HG03354 (cell line): ENCODE results near the gene ASXL2.
"Not testable (repeated sequence)": the region's sequence is repeated elsewhere in the genome, so short reads cannot be mapped to it uniquely, and the experiment has no call there.

Experiments
- ATAC-seq: cut with Tn5 transposase; IDR thresholded peaks from one replicate; pipeline ENCODE4 v1.9.1; 2021; ENCODE audit warnings: mild to moderate bottlenecking; ENCODE audit not compliant: unreplicated experiment, poor library complexity, severe bottlenecking

Gene ASXL2

DNA sequence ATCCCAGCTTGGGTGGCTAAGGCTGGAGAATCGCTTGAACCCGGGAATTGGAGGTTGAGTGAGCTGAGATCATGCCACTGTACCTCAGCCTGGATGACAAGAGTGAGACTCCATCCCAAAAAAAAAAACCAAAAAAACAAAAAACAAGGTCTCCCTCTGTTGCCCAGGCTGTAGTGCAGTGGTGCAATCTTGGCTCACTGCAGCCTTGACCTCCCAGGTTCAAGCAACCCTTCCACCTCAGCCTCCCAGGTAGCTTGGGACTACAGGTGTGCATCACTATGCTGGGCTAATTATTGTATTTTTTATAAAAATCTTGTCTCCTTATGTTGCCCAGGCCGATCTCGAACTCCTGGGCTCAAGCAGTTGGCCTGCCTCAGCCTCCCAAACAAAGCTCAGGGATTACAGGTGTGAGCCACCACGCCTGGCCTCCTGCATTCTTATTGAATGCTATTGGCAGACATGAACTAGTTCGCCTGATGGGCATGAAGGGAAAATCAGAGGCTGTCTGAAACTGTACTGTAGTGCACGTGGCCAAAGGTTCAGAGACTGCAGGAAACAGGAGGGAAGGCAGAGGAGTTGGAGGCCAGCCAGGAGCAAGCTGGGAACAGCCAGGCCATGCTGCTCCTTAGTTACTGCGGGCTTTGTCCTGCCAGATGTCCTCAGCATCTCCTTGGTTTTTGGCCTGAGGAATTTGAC lies 16.0 kb upstream of the ASXL2 start:
- ATAC-seq = no peak

DNA sequence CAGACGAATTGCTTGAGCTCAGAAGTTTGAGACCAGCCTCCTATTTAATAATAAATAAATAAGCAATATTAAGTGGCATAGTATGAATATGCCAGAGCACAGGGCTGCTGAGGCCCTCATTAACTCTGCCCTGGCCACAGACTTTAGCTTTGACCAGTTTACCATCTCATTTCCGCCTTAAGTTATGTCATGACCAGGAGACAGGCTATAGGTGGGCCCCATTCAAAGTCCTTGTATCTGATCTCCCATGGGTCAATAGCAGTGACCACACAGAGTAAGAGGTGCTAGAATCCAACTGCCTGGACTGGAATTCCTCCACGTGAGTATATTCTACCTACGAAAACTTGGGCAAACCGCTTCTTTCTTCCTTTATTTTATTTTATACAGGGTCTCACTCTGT lies 13.4 kb upstream of the ASXL2 start:
- ATAC-seq = no peak

DNA sequence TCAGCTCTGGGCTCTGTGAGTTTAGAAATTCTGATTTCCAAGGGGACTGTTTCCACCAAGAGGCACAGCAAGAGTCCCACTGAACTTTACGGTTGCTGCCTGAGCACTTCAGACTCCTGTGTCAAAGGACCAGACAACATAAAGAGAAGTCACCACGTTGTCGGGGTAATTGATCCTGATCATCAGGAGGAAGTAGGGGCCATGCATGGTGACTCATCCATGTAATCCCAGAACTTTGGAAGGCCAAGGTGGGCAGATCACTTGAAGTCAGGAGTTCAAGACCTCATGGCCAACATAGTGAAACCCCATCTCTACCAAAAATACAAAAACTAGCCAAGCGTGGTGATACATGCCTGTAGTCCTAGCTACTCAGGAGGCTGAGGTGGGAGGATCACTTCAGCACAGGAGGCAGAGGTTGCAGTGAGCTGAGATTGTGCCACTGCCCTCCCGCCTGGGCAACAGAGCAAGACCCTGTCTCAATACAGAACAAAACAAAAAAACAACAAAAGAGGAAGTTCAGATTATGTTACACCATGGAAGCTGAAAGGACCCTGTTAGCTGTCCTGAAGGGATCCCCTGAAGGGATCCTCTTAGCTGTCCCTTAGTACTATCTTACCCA lies 9.4 kb upstream of the ASXL2 start:
- no peak for ATAC-seq

DNA sequence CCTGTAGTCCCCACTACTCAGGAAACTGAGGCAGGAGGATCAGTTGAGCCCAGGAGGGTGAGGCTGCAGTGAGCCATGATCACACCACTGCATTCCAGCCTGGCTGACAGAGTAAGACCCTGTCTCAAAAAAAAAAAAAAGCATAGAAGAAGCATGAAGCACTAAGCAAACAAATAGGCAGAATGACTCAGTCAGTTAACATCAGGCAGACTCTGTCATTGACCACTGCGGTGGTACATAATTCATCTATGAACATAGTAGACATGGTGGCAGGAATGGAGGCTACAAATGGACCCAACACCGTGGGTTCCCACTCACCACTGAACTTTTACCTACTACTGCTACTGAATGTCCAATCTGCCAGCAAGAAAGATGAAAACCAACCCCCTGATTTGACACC lies 7.6 kb upstream of the ASXL2 start:
- ATAC-seq = no peak

DNA sequence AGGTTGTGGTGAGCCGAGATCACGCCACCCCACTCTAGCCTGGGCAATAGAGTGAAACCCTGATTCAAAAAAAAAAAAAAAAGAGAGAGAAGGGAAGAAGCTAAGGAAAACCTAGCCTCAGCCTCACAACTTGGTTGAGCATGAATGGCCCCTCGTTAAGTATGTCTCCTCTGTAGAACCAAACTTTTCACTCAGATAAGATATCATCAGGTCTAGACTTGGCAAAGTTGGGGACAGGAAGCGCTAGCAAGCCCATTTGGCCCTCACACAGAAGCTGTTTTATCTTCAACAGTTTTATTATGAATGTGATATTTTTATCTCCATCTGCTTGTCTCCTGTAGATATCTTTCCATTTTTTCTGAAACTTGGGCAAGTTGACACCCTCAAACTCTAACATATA lies 3.5 kb upstream of the ASXL2 start:
- no peak for ATAC-seq

DNA sequence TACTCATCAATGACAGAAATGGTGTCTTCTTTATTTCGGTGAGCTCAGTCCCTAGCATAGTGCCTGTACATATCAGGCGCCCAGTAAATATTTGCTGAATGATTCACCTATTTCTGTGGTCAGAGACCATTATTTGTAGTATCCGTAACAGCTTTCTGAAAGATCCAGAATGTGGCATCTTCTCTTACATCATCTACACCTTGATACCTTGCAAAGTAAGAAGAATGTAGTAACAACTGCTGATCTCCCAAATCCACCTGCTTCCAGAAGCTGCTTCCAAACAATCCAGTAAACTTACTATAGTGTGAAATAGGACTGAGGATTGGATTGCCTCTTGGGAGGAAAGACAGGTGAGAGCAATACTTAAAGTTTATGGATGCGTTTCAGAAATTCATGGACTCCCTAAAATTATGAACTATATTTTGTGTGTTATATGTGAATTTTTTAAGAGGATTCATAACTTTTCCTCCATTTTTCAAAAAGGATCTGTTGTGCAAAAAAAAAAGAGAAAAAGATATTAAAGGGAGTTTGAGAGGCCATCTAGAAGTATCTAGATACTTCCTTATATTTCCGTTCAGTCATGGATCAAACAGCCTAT lies 945 bp upstream of the ASXL2 start:
- ATAC-seq = no peak

DNA sequence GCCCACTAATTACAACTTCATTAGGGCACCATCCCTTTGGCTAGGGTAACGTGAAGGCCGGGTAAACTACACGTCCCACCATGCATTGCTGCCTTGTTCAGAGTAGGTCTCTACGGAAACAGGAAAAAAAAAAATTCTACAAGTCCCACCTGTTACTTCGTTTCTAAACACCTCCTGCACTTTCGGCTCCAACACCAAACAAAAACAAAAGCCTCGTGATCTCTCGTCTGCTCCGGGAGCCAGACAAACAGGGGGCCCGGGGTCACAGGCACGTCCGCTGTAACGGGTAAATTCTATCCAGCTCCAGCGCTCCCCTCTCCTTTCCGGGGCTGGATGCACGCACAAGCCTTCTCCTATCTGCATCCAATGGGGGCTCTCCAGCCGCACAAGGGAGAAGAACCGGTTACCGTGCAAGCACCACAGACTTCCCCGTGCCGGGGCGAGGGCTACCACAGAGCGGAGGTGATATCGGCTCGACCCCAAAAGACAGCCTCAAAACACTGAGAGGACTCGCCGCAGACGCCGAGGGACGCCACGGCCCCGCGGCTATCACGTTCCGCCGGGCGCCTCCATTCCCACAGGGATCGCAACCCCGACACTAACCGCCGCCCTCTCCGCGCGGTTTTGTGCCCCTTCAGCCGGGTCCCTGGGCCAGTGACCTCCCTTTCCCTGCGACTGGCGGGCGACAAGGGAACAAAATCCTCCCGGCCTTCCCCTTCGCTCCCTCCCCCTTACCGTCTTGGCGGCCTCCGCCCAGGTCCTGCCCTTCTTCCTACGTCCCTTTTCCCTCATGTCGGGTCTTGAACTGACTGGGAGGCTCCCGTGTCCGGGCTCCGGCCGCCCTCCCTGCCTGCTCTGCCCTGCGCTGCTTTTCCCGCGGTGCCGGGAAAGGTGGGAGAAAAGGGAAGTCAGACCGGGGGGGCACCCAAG lies 591 bp downstream of the ASXL2 start:
- ATAC-seq = peak; percentile 58

DNA sequence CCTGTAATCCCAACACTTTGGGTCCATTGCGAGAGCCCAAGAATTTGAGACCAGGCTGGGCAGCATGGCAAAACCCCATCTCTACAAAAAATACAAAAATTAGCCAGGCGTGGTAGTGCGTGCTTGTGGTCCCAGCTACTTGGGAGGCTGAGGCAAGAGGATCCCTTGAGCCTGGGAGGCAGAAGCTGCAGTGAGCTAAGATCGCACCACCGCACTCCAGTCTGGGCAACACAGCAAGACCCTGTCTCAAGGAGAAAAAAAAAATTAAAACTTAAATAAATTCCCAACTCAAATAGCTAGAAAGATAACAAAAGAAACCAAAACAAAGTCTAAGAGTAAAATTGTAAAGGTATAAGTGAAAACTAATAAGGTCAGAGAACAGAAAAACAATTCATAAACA lies 6.2 kb downstream of the ASXL2 start:
- no peak for ATAC-seq

DNA sequence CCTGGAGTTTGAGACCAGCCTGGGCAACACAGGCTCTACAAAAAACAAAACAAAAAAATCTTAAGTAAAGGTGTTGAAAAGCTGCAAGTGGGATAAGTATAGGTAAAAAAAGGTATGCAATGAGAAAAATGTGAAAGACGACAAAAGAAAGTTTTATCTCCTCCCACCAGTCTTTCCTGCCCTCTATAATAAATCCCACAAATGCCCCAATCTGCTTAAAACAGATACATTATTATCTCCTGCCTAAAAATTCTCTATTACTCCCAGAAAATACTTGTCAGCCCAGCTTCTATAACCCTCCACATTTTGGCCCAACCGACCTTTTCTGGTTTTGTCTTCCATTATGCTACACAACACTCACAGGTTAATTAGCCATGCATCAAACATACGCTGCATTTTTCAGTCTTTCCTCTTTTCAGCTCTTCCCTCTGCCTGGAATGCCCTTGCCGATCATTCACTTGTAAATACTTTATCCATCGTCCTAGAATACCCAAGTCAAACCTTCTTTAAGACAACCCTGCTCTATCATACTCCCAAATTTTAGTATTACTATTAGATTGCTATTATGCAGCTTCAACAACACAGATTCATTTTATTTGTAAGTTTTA lies 10.8 kb downstream of the ASXL2 start:
- ATAC-seq = no peak

DNA sequence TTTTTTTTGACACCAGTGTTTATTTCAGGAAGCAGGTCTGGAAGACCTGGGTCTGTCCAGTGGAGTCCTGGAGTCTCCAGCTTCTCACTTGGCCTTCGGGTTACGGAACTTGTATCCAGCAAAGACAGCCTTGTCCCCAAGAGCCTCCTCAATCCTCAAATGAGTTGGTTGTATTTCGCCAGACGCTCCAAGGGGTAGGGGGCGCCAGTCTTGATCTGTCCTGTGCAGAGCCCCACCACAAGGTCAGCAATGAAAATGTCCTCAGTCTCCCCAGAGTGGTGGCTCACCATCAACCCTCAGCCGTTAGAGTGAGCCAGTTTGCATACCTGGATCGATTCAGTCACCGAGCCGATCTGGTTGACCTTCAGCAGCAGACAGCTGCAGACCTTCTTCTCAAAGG lies 21.9 kb downstream of the ASXL2 start:
- no peak for ATAC-seq

DNA sequence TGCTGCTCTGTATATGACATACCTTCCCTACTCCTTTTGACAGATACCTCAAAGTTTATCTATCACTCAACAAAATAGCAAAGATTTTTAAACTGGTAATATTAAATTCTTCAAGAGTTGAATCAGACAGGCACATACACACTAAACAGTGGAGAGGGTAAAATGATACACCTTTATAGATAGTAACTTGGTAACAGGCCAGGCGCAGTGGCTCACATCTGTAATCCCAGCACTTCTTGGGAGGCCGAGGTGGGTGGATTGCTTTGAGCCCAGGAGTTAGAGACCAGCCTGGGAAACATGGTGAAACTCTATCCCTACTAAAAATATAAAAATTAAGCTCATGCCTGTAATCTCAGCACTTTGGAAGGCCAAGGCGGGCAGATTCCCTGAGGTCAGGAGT lies 23.2 kb downstream of the ASXL2 start:
- ATAC-seq = no peak

DNA sequence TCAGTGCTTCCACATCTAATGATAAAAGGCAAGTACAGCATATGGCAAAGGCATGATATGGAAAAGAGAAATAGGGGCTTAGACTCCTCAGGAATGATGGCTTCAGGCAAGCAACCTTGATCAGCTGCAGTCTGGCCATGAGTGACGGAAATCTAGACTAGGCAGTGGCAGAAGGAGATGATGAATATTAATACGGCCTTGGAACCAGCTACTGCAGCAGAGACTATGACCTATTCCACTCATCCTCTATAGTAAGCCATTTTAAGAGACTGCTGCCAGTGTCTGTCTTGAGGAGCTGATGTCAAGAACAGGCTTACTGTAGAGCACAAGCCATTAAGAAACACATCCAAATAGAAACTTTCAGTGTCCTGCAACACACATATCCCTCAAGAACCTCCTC lies 23.7 kb downstream of the ASXL2 start:
- no peak for ATAC-seq

DNA sequence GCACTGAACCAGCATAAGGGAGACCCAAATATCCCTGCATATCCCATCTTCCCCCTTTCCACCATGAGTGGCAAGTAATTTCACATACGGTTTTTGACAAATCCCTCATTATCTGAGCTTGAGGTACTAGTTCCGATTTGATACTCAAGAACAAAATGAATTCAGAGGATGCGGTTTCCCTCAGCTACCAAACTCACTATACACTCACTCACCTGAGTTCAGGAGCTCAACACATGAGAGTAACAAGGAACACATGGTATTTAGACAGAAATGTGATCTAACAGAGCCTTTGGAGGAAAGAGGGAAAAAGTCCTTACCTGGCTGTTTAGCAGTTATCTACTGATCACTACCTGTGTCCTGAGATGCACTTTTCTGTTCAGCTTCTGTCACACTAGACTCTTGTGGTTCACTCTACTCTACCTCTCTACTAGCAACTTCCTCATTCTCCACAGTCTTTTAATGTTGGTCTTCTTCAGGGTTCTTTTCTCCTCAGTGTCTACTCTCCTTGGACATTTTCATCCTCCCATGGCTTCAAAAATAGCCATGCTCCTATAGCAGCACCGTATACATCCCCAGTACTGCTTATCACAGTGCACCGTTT lies 25.1 kb downstream of the ASXL2 start:
- no peak for ATAC-seq

DNA sequence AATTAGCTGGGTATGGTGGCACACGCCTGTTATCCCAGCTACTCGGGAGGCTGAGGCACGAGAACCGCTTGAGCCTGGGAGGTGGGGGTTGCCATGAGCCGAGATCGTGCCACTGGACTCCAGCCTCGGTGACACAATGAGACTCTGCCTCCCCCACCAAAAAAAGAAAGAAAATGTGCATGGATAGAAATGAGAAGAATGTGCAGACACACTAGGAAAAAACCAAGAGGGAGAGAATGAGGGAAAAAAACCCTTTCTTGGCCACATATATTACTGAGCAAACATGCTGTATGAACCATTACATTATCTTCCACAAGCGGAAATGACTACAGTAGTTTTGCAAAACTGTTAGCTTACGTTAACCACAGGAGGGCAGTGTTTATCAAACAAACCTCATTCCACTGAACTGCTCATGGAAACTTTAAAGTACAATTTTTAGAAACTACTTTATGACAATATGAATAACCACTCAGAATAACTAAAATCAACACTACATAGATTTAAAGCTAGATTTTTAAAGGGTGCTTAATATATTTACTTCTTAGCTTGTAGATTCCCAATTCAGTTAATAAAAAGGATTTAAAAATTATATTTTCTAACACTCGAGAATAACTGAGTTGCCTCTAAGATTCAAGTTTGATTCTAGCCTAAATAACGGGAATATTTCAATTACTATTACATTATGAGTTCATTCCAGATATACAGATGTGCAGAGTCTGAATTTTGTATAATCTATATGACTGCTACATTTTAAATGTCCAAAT lies 26.4 kb downstream of the ASXL2 start:
- peak; percentile 82 for ATAC-seq

DNA sequence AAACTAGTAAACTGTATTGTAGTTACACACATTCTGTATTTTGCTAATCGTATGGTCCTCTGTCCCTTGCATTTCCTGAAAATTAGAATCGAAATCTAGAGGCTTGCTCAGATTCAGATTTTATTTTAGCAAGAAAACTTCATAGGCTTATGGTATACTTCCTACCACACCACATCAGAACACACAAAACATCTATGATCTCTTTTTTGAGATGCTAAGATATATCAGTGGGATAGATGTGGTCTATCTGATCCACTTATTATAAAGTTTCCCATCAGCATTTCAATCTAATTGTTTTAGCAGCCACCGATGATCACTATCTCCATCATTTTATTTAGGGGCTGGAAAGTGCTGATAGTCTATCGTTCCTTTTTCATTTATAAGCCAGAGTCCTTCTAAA lies 27.9 kb downstream of the ASXL2 start:
- not testable (repeated sequence) for ATAC-seq

DNA sequence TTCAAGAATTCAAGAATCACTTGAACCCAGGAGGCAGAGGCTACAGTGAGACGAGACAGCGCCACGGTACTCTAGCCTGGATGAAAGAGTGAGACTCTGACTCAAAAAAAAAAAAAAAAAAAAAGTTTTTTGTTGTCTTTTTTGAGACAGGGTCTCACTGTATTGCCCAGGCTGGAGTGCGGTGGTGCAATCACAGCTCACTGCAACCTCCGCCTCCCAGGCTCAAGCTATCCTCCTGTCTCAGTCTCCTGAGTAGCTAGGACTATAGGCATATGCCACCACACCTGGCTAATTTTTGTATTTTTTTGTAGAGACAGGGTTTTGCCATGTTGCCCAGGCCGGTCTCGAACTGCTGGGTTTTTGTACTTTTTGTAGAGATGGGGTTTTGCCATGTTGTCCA lies 28.9 kb downstream of the ASXL2 start:
- not testable (repeated sequence) for ATAC-seq

DNA sequence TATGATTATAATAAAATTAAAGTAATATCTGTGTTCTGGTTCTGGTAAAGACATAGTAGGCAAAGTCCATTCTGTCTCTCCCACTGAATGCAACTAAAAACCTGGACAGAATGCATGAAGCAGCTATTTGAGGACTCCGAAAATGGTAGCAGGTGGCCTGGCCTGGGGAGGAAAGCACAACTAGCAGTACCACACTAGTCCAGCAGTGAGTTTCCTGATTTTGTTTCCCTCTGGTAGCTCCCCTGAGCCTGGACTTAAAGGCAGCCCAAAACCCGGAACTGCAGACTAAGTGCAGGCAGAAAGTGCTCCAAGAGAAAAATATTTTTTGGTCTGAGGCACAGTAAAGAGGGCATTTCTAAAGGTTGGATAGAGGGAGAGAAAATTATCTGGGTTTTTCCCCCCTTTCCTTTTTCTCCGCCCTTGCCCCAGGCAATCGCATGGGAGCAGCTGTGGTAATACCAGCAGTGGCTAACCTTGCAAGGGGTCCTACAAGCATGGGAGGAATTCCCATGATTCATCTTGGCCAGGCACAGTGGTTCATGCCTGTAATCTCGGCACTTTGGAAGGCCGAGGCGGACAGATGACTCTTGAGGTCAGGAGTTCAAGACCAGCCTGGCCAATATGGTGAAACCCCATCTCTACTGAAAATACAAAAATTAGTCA lies 32.3 kb downstream of the ASXL2 start:
- ATAC-seq = no peak

DNA sequence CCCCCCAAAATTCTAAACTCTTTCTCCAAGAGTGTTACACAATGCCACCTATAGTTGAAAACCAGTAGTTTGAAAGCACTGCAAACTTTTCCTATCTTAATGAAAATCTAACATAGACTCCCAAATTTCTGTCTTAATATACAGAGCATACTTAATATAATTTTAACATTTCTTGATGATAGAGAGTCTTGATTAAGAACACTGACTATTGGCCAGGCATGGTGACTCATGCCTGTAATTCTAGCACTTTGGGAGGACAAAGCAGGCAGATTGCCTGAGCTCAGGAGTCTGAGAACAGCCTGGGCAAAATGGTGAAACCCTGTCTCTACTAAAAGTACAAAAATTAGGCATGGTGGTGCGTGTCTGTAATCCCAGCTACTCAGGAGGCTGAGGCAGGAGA lies 34.2 kb downstream of the ASXL2 start:
- ATAC-seq = no peak
